HepG2 (cell line): ENCODE results near the gene RSL1D1. TPM values are rescaled to one million over a fixed set of nuclear protein-coding genes. Genes with fewer than 3 reads are reported as not detected.
A peak's percentile ranks its signal among the peaks of the same experiment; 100 is the strongest.

Experiments used
- EHMT2 ChIP-seq: fragments of 200-600 bp; sonication (generic); IDR thresholded peaks from 2 replicates; pipeline ENCODE4 v1.7.0; 2017; ENCODE audit warnings: antibody characterized with exemption, low read depth, low read length, borderline replicate concordance
- FOXK1 ChIP-seq: sonication (generic); formaldehyde crosslinking; IDR thresholded peaks from 2 replicates; pipeline ENCODE4 v1.4.0; 2020; ENCODE audit warnings: low read depth, missing genetic modification reagents, borderline replicate concordance
- FOXP1 ChIP-seq, 2 experiments: fragments of 450-650 bp in 1 of 2; IDR thresholded peaks; 2 replicates each; pipeline ENCODE4 v1.6.1; 2017 to 2018; ENCODE audit warnings: antibody characterized with exemption in 1 of 2
- GLI4 ChIP-seq: sonication (generic); formaldehyde crosslinking; IDR thresholded peaks from 2 replicates; pipeline ENCODE4 v1.5.1; 2020; ENCODE audit warnings: missing genetic modification reagents, mild to moderate bottlenecking, moderate library complexity, borderline replicate concordance
- NBN ChIP-seq: fragments of 450-650 bp; conservative IDR thresholded peaks from 2 replicates; pipeline ENCODE4 v1.6.1; 2017
- RAD51 ChIP-seq: fragments of 450-650 bp; IDR thresholded peaks from 2 replicates; pipeline ENCODE4 v1.6.1; 2016; ENCODE audit warnings: borderline replicate concordance
- SALL2 ChIP-seq: sonication (generic); formaldehyde crosslinking; IDR thresholded peaks from 2 replicates; pipeline ENCODE4 v1.8.1; 2023; ENCODE audit warnings: mild to moderate bottlenecking, missing genetic modification reagents, inconsistent platforms
- SKI ChIP-seq: fragments of 450-650 bp; IDR thresholded peaks from one replicate; pipeline ENCODE4 v1.6.1; 2018; ENCODE audit warnings: mild to moderate bottlenecking; ENCODE audit not compliant: partially characterized antibody
- YEATS4 ChIP-seq: sonication (generic); formaldehyde crosslinking; IDR thresholded peaks from 2 replicates; pipeline ENCODE4 v1.4.0; 2020; ENCODE audit warnings: missing genetic modification reagents, borderline replicate concordance
- ZNF17 ChIP-seq: sonication (generic); formaldehyde crosslinking; IDR thresholded peaks from 2 replicates; pipeline ENCODE4 v1.5.0; 2020; ENCODE audit warnings: mild to moderate bottlenecking, missing genetic modification reagents
- ZNF224 ChIP-seq: sonication (generic); formaldehyde crosslinking; IDR thresholded peaks from 2 replicates; pipeline ENCODE4 v1.5.0; 2020; ENCODE audit warnings: mild to moderate bottlenecking, missing genetic modification reagents
- ZNF263 ChIP-seq: sonication (generic); formaldehyde crosslinking; IDR thresholded peaks from 2 replicates; pipeline ENCODE4 v1.4.0; 2020; ENCODE audit warnings: missing genetic modification reagents
- ZNF326 ChIP-seq: sonication (generic); formaldehyde crosslinking; IDR thresholded peaks from 2 replicates; pipeline ENCODE4 v1.4.0; 2020; ENCODE audit warnings: missing genetic modification reagents, borderline replicate concordance
- ZNF367 ChIP-seq: sonication (generic); formaldehyde crosslinking; IDR thresholded peaks from 2 replicates; pipeline ENCODE4 v1.4.0; 2020; ENCODE audit warnings: missing genetic modification reagents, borderline replicate concordance
- polyA plus RNA-seq, 8 experiments: library from polyadenylated mRNA; depleted of rRNA in 3 of 8; stranded (reverse) in 7 of 8; unstranded in 1 of 8; fragments of >200 nt; fragmentation: Illumina TruSeq in 4 of 8; extraction: Trizol in 4 of 8; gene quantifications; 2 replicates each; pipeline versions ENCODE4 v1.2.1 to v1.2.3, GENCODE V29; 2011 to 2016; ENCODE audit warnings: low read depth in 4 of 8, missing spikeins in 1 of 8, mixed read lengths in 1 of 8; ENCODE audit not compliant: insufficient read depth in 1 of 8
- total RNA-seq, 5 experiments: library from RNA; depleted of rRNA; stranded (reverse); fragments of >200 nt; fragmentation: Illumina TruSeq; extraction: Trizol; gene quantifications; 2 replicates each; pipeline ENCODE4 v1.2.3, GENCODE V29; 2016; ENCODE audit warnings: low read depth in 1 of 5
- TF ChIP-seq, protein P1 (sequence below): sonication (generic); formaldehyde crosslinking; IDR thresholded peaks from 2 replicates; pipeline ENCODE4 v1.4.0; 2020; ENCODE audit warnings: mild to moderate bottlenecking, missing genetic modification reagents, borderline replicate concordance
- TF ChIP-seq, protein P2 (sequence below), 2 experiments: sonication (generic) in 1 of 2; formaldehyde crosslinking in 1 of 2; IDR thresholded peaks; 2 replicates each; pipeline versions ENCODE4 v1.4.0 to v1.6.1; 2018 to 2020; ENCODE audit warnings: missing genetic modification reagents in 2 of 2, borderline replicate concordance in 1 of 2, low read depth in 1 of 2, mild to moderate bottlenecking in 1 of 2, missing biosample characterization in 1 of 2

RSL1D1 gene
- total and polyA plus RNA-seq, 2 of the 13 experiments (the other 11 are each of a cell fraction or from before 2014, with no cell fraction given): 187 to 343 TPM

GRCh38 chr16:11796227-11797165, 54.8 kb downstream of the RSL1D1 start (continued):
- peak; percentile 92 for TF ChIP-seq YEATS4
- no peak for TF ChIP-seq RAD51
- no peak for TF ChIP-seq SKI
- no peak for TF ChIP-seq NBN
- no peak for TF ChIP-seq FOXK1 (CRISPR knock-in tag)
- TF ChIP-seq ZNF367 (CRISPR knock-in tag): no peak
- TF ChIP-seq ZNF326: no peak
- TF ChIP-seq, protein P1, sequence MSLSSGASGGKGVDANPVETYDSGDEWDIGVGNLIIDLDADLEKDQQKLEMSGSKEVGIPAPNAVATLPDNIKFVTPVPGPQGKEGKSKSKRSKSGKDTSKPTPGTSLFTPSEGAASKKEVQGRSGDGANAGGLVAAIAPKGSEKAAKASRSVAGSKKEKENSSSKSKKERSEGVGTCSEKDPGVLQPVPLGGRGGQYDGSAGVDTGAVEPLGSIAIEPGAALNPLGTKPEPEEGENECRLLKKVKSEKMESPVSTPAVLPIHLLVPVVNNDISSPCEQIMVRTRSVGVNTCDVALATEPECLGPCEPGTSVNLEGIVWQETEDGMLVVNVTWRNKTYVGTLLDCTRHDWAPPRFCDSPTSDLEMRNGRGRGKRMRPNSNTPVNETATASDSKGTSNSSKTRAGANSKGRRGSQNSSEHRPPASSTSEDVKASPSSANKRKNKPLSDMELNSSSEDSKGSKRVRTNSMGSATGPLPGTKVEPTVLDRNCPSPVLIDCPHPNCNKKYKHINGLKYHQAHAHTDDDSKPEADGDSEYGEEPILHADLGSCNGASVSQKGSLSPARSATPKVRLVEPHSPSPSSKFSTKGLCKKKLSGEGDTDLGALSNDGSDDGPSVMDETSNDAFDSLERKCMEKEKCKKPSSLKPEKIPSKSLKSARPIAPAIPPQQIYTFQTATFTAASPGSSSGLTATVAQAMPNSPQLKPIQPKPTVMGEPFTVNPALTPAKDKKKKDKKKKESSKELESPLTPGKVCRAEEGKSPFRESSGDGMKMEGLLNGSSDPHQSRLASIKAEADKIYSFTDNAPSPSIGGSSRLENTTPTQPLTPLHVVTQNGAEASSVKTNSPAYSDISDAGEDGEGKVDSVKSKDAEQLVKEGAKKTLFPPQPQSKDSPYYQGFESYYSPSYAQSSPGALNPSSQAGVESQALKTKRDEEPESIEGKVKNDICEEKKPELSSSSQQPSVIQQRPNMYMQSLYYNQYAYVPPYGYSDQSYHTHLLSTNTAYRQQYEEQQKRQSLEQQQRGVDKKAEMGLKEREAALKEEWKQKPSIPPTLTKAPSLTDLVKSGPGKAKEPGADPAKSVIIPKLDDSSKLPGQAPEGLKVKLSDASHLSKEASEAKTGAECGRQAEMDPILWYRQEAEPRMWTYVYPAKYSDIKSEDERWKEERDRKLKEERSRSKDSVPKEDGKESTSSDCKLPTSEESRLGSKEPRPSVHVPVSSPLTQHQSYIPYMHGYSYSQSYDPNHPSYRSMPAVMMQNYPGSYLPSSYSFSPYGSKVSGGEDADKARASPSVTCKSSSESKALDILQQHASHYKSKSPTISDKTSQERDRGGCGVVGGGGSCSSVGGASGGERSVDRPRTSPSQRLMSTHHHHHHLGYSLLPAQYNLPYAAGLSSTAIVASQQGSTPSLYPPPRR (CRISPR knock-in tag): no peak
- TF ChIP-seq ZNF224 (CRISPR knock-in tag): no peak
- 0 out of 2 replicates have a peak, but pooled peaks have one; percentile 44 for TF ChIP-seq ZNF17 (CRISPR knock-in tag)
- TF ChIP-seq FOXP1 (IDR thresholded peaks at IDR 0.05): no peak
- TF ChIP-seq FOXP1 (CRISPR knock-in tag; IDR thresholded peaks at IDR 0.05): no peak
- peak; percentile 76 for TF ChIP-seq SALL2 (CRISPR knock-in tag)
- TF ChIP-seq, protein P2, sequence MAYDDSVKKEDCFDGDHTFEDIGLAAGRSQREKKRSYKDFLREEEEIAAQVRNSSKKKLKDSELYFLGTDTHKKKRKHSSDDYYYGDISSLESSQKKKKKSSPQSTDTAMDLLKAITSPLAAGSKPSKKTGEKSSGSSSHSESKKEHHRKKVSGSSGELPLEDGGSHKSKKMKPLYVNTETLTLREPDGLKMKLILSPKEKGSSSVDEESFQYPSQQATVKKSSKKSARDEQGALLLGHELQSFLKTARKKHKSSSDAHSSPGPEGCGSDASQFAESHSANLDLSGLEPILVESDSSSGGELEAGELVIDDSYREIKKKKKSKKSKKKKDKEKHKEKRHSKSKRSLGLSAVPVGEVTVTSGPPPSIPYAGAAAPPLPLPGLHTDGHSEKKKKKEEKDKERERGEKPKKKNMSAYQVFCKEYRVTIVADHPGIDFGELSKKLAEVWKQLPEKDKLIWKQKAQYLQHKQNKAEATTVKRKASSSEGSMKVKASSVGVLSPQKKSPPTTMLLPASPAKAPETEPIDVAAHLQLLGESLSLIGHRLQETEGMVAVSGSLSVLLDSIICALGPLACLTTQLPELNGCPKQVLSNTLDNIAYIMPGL (CRISPR knock-in tag; IDR thresholded peaks at IDR 0.05; ENCODE audit: borderline replicate concordance in 1 of 2, low read depth in 1 of 2): peak; percentile 32 to 73; a peak in 2 of 4 replicates
- TF ChIP-seq EHMT2: no peak
- TF ChIP-seq GLI4 (CRISPR knock-in tag): no peak; the same call in 1 of the 2 replicates
- TF ChIP-seq ZNF263 (CRISPR knock-in tag): no peak
